Stimulated activated CD4-positive, alpha-beta T cell treated with anti-CD3 and anti-CD28 coated beads, Interleukin-2, amount 100 ng/mL, for 48 hours (primary cell): ENCODE results near the gene PARP8.
"Not testable (repeated sequence)": the region's sequence is repeated elsewhere in the genome, so short reads cannot be mapped to it uniquely, and the experiment has no call there.

Experiments used
- DNase-seq, 2 donors: peaks; one replicate each; pipeline ENCODE4 v3.0.0-alpha.2; 2020

Gene PARP8

GRCh38 chr5:50727149-50727496 lies 60.7 kb downstream of the PARP8 start:
- no peak for DNase-seq

- no peak for DNase-seq
Observed at GRCh38 chr5:50727845-50728244, 61.4 kb downstream of the PARP8 start.

GRCh38 chr5:50730336-50730735 lies 63.9 kb downstream of the PARP8 start:
- DNase-seq = no peak

GRCh38 chr5:50730841-50731240 lies 64.4 kb downstream of the PARP8 start:
- no peak for DNase-seq

- no peak for DNase-seq
Observed at GRCh38 chr5:50733741-50734140, 67.3 kb downstream of the PARP8 start.

- no peak for DNase-seq
Observed at GRCh38 chr5:50738864-50739263, 72.4 kb downstream of the PARP8 start.

GRCh38 chr5:50740832-50741231 lies 74.4 kb downstream of the PARP8 start:
- no peak for DNase-seq

GRCh38 chr5:50744776-50745175 lies 78.3 kb downstream of the PARP8 start:
- DNase-seq = no peak

- DNase-seq = no peak
Observed at GRCh38 chr5:50745221-50745910, 78.9 kb downstream of the PARP8 start.

GRCh38 chr5:50749181-50749580 lies 82.7 kb downstream of the PARP8 start:
- DNase-seq = no peak

GRCh38 chr5:50749873-50750272 lies 83.4 kb downstream of the PARP8 start:
- DNase-seq = no peak

GRCh38 chr5:50751064-50751657 lies 84.7 kb downstream of the PARP8 start:
- DNase-seq = no peak

- no peak for DNase-seq
Observed at GRCh38 chr5:50752800-50753199, 86.4 kb downstream of the PARP8 start.

- no peak for DNase-seq
Observed at GRCh38 chr5:50759526-50760270, 93.3 kb downstream of the PARP8 start.

- DNase-seq = no peak
Observed at GRCh38 chr5:50763351-50763750, 96.9 kb downstream of the PARP8 start.

- no peak for DNase-seq
Observed at GRCh38 chr5:50763846-50764245, 97.4 kb downstream of the PARP8 start.

- DNase-seq = no peak
Observed at GRCh38 chr5:50766042-50766441, 99.6 kb downstream of the PARP8 start.

GRCh38 chr5:50766462-50766861 lies 100.0 kb downstream of the PARP8 start:
- no peak for DNase-seq

GRCh38 chr5:50766967-50767366 lies 100.5 kb downstream of the PARP8 start:
- no peak for DNase-seq

- no peak for DNase-seq
Observed at GRCh38 chr5:50767588-50767987, 101.2 kb downstream of the PARP8 start.

- DNase-seq = no peak
Observed at GRCh38 chr5:50768634-50769033, 102.2 kb downstream of the PARP8 start.

- DNase-seq = no peak
Observed at GRCh38 chr5:50770441-50770840, 104.0 kb downstream of the PARP8 start.

- DNase-seq = not testable (repeated sequence)
Observed at GRCh38 chr5:50774446-50775175, 108.2 kb downstream of the PARP8 start.

GRCh38 chr5:50786073-50786472 lies 119.6 kb downstream of the PARP8 start:
- no peak for DNase-seq
